HG03095 (cell line): ENCODE measurements around the gene PACSIN3.

Experiments used
- ATAC-seq: cut with Tn5 transposase; IDR thresholded peaks from one replicate; pipeline ENCODE4 v1.9.1; 2021; ENCODE audit warnings: moderate library complexity; ENCODE audit not compliant: unreplicated experiment

The PACSIN3 gene

DNA sequence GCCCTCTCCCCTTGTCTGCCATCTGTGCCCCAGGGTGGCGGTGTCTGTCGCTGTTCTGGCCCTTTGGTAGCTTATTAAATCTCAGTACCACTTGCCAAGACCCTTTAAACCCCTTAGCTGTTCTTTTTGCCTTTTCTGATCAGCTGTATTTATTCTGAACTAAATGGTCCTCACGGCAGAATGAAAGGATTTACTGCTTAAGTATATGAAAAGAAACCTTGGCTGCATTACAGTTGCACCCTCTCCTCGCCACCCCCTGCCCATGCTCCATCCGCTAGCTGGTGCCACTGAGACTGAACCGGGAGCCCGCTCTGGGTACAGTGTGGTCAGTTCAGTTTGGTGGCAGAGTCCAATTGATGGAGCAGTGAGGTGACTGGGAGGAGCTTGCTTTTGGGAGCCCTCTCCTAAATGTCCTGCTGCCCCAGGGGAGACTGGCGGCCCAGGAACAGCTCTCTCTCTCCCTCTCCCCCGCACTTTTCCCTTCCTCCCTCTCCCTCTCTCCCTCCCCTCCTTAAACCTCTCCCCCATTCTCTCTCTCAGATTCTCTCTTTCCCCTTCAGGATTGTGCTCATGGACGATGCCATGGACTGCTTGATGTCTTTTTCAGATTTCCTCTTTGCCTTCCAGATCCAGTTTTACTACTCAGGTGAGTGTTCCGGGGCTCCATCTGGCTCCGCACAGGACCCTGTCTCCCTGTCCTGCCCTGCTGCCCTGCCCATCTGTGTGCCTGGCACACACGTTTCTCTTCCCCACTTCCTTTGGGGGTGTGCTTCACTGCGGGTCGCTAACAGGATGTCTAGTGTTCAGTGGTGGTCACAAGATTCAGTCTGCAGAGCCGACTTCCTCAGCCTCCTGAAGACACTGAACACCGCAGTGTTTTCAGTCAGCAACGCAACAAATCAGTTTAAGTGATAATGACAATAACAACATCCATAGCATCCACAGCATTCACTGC, 31.3 kb downstream of the PACSIN3 start:
- ATAC-seq = no peak

DNA sequence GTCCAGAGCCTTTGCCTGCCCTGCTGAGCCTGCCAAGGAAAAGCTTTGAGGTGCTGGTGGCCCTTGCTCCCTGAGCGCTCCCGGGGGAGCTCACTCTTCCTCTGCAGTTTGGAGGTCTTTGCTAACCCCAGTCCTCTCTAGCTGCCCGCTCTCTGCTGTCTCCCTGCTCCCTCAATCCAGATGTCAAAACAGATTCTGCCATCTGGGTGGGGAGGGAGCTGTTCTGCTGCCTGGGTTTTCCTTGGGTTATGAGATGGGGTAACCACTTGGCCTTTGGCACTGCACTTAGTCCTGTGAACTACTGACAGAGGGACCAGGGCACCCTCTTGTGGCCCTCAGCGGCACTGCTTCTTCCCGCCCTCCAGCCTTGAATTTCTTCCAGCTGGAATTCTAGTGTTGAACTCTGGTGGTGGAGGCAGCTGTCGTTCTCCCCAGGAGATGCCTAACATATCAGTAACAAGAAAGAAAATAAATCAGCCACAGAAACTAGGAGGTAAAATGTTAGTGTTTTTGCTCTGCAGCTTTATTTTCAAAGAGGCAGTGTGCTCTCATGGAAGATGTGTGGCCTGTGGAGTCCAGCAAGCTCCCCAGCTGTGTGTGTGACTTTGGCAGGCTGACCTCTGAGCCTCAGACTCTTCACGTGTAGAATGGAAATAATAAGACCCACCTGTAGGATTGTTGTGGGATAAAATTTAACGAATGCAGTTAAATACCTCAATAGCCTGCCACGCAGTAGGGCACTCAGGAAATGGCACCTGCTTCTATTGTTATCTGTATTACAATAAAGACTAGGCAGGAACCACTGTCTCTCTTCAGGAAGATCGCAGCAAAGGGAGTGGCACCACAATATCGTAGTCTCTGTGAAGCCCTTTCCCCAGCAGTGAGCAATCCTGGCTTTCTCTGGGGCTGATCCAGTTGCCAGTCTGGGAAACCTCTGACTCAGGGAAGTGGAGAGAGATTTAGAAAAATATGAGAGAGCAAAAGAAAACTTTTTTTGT, 33.0 kb downstream of the PACSIN3 start:
- ATAC-seq = no peak

DNA sequence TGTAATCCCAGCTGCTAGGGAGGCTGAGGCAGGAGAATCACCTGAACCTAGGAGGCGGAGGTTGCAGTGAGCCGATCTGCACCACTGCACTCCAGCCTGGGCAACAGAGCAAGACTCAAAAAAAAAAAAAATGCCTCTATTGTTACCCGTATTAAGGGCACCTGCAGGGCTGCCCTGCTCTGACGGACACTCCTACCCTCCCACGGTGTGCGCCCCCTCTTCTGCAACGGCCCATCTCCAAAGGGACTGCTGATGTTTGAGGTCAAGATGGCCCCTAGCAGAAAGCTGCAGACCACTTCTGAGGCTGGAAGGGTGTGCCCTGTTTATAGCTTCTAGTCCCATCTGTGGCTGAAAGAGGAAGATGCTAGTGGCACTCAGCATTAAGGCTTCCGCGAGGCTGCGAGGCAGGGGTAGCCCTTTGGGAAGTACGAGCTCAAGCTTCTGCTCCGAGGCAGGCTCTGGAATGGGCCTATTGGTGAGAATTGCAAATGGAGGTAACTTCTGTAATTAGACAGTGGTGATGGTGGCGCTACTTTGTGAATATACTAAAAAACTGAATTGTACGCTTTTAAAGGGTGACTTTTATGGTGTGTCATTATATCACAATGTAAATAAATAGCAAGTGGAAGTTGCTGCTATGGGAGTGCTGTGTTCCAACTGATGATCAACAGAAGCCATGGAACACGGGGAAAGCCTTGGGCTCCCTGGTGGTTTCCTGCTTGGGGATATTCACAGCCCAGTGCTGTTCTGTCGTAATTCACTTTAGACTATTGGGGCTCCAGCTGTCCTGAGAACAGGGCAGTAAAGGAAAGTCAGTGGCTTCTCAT, 33.9 kb downstream of the PACSIN3 start:
- no peak for ATAC-seq

DNA sequence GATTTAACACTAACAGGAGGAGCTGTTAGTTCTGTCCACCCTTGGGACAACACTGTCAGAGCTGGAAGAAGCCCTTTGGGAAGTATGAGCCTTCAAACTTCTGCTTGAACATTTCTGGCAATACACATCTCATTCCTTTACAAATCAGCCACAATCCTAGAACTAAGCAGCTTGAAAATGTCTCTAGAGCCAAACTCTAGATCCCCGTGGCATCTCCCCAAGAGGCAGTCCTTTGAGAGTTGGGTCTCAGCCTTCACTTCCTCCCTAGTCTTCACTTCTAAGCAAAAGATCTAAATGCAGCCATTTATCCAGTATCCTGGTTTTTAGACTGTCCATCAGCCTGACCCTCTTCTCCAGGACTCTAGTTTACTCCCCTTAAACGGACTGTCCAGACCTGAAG, 36.5 kb downstream of the PACSIN3 start:
- ATAC-seq = no peak

DNA sequence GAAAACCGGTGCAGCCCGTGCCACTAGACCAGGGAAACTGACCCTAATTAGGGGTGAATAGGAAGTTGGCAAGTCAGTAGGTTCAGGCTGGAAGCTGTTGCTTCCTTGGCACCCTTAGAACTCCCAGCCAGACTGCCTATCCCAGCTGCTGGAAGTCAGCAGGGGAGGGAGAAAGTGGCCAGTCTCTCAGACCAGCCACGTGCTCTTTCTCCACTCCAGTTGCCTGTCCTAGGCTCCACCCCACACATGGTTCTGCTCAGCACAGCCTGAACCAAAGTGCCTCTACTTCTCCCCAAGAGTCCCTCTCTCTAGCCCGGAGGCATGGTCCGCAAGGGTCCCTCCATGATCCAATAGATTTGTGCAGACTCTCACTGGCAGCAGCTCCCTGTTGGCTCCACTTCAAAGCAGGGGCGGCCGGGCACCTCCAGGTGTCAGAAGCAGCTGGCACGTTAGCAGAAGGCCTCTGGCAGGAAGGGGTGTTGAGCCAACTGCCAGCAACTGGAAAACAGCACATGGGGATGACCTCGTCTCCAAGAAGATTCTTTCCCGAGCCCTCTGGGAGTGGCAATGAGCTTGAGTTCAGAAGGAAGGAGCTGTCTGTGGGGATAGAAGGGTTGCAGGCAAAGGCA, 37.2 kb downstream of the PACSIN3 start:
- no peak for ATAC-seq

DNA sequence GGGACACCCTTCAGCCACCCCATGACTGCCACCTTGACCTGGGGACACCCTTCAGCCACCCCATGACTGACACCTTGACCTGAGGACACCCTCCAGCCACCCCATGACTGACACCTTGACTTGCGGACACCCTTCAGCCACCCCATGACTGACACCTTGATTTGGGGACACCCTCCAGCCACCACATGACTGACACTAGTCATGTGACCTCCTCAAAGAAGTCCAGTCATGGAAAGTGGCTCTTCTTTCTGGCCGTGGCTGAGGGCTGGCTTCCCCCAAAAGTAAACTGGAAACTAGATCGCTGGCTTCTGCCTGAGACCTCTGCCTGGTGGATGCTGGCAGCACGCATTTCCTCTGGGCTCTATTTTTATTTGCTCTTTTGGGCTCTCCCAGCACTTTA, 38.0 kb downstream of the PACSIN3 start:
- ATAC-seq = no peak

DNA sequence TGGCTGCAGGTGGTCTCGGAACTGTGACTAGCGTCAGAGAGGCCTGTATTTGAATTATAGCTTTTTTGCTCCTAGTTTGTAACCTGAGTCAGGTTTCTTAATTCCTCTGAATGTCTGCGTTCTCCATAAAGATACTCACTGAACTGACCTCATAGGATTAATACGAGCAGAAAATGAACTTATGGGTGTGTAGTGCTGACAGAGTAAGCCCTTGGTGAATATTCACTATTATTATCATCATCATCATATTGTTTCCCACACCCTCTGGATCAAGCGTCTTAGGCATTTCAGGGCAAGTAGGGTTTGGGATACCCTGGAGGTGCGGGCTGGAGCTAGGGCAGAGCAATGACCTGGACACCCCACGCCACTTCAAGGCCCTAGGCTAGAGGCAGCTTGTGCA, 38.6 kb downstream of the PACSIN3 start:
- ATAC-seq = no peak

DNA sequence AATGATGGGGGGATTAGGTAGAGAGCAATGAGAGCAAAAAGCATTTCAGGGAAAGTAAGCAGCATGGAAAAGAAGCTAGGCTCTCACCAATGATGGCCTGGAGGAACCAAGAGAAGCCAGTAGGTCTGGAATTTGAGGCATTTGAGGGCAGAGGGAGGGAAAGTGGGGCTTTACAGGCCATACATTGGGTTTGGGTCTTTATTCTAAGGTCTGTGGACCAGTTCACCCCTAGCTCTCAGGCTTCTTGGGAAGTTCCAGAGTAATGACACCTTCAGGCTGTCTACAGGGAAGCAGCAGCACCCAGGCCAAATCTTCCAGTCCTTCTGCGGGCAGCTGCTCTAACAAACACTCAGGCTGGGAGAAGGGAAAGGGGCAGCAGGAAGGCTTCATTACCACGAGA, 39.0 kb downstream of the PACSIN3 start:
- no peak for ATAC-seq

DNA sequence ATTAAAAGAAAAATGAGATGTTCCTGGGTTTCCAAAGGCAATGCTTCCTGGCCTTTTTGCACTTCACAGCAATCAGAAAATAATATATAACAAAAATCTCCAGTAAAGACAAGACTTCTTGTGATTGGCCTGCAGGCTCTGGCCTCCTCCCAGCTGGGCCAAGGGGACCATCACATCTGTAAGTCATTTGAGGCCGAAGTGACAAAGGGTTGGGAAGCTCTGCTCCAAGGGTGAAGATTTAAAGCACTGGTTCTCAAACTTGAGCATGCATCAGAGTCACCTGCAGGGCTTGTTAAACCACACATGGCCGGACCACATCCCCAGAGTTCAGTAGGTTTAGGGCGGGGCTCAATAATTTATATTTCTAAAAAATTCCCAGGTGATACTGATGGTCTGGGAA, 41.7 kb downstream of the PACSIN3 start:
- ATAC-seq = no peak

DNA sequence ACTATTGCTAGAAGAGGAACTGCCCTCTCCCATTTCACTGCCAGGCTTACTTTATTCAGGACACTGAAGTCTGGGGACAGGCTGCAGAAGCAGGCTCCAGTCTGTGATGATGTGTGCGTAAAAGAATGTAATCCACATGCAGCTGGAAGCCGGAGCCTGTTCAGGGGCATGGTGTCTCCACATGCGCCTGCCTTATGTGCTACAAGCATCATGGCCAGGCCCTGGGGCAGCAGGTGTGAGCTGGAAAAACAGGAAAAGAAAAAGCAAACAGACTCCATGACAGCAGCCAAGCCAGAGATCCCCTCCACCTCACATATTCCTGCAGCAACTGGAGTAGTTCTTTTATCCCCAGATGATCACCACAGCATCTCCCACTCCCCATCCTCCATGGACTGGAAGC, 42.9 kb downstream of the PACSIN3 start:
- no peak for ATAC-seq

DNA sequence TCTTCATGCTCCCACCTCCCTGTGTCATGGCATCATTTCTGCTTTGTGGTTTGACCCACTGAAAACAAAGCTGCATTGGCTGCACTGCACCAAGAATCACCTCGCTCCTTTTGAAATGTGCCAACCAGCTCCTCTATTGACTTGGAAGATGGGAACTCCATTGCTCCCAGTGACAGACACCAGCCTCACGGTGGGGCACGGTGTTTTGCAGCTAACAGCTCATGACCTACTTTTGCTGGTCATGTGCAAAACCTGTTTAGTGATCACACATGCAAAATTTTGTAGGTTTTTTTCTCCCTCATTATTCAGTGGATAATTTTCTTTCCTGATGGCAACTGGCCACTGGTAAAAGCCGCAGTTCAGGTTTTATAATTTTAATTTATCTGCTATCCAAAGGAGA, 46.4 kb downstream of the PACSIN3 start:
- no peak for ATAC-seq

DNA sequence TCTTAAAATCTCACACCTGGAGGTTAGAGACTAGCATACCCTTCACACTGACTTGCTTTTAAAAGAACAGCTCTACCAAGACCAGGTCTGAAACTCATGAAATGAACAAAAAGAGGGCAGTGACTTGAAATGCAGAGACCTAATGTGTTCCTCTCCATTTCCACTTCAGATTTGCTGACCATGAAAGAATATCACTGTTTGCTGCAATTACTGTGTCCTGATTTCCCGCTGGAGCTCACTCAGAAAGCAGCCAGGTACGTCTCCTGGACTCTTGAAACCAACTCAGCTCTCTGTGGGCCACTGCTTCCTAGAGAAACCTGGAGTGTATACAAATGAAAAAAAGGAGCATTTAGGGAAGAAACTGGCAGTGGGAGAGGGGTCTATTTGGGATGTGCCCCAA, 48.8 kb downstream of the PACSIN3 start:
- ATAC-seq = no peak

DNA sequence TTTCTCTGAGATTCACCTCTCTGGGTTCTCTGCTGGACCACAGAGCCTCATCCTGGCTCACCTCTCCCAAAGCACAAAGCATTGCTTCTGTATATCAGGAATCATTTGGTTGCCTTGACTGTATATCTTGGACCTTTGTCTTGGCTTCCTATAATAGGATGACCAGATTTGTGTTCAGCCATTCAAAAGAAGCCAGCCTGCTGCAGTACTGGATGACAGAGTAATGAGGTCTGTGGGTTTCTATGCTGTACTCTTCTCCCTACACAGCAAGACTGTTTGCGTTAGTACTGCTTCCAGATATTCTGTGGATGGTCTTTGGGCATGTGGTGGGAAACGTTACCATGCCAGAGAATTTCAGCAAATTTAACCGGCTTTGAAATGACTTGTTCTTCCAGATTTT, 49.3 kb downstream of the PACSIN3 start:
- ATAC-seq = no peak

DNA sequence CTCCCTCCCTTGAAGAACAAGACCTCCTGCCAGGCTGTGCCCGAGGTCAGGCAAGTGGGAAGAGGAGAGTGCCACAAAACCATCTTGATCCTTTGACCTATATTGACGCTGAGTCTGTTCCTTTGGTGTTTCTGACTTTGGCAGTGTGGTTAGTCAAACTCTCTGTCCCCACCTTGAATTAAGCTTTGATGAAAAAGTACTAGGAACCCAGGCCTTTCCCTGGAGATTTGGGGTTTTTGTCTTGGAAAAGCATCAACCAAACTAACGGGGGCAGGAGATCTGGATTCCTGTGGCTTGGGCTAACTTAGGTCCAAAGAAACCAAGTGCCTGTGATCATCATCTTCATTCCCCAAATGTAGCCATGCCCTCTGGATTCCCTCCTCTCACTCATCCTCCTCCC, 49.9 kb downstream of the PACSIN3 start:
- no peak for ATAC-seq

DNA sequence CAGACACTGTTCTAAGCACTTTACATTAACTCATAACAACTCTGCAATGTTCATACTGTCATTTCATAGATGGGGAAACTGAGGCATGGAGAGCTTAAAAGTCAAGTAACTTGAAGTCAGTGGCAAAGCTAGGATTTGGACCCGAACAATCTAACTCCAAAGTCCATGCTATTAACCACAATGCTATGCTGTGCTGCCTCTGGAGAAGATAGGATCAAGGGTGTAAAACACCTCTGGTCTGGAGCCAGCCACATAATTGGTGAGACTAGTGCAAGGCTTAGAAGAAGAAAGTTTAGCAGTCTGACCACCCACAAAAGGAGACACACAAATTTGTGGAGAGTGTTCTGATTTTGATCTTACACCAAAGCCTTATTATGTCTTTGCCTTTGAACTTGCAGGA, 53.3 kb downstream of the PACSIN3 start:
- no peak for ATAC-seq

DNA sequence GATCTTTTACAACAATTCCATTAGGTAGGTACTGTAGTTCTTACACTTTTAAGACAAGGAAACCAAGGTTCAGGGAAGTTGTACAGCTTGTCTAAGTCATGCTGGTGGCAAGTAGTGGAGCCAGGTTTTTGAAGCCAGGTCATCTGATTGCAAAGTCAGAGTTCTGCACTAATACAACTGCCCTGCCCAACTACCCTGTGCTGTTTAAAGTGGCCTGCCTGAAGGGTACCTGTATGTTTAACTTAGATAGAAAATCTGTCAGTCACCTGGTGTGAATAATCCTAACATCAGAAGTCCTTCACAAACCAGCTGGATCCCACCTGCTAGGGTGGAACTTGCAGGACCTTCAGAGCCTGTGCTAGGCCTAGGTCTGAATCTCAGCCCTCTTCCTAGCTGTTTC, 53.7 kb downstream of the PACSIN3 start:
- no peak for ATAC-seq

DNA sequence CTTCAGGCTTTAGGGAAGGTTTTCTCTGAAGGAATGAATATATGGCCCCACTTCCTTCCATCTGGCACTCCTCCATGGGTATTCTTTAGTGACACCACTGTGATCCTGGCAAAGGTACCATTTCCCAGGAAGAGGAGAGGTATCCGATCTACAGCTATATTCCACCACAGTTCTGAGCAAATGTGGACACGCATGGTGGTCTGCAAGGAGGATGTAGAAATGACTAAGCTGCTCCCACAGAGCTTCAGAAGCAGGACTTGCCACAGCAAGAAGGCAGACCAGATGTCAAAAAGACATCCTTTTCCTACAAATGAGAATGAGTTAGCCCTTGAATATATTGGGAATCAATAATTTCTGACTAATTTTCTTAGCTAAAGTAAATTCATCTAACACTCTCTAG, 55.1 kb downstream of the PACSIN3 start:
- no peak for ATAC-seq

DNA sequence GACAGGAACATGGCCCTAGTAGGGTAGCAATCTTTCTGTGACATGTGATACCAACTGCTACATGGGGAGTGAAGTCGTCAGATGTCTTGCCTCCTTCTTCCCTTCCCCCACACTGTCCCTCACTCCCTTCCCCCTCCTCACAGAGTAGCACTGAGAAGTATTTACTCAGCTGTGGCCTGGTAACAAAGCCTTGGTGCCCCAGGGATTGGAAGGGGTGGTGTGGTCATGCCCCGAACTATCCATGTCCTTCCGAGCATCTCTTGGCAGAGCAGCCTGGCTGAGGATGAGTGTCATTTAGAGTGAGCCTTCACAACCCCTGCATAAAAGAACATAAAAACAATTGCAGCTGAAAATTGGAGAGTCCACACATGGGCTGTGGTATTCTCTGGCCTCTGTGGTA, 55.7 kb downstream of the PACSIN3 start:
- ATAC-seq = no peak
